GM23338 (cell line): Measurements from ENCODE around the gene ELFN2. TPM values are rescaled to one million over a fixed set of nuclear protein-coding genes. Genes with fewer than 3 reads are reported as not detected.

ENCODE experiments used
- ATAC-seq: fragments of 200-7000 bp; cut with Tn5 transposase; 3 replicates; pipeline ENCODE4 v1.9.1; 2020
- DNase-seq: peaks from one replicate; pipeline ENCODE4 v3.0.0-alpha.2; 2015; ENCODE audit warnings: low spot score
- H2AFZ ChIP-seq: fragments of 200-600 bp; sonication (generic); 2 replicates; pipeline ENCODE4 v1.8.0; 2016; ENCODE audit warnings: antibody characterized with exemption, mild to moderate bottlenecking, moderate library complexity
- H3F3A ChIP-seq: fragments of 200-600 bp; sonication (generic); replicated peaks from 2 replicates; pipeline ENCODE4 v1.8.0; 2017; ENCODE audit warnings: antibody characterized with exemption, mixed run types, low read depth
- H3K27ac ChIP-seq: fragments of 200-600 bp; sonication (generic); 2 replicates; pipeline ENCODE4 v1.6.1; 2016; ENCODE audit warnings: low read depth
- H3K27me3 ChIP-seq: fragments of 200-600 bp; sonication (generic); 2 replicates; pipeline ENCODE4 v1.8.0; 2016; ENCODE audit warnings: mild to moderate bottlenecking, mixed run types, moderate library complexity; ENCODE audit not compliant: insufficient read depth
- H3K36me3 ChIP-seq: fragments of 200-600 bp; sonication (generic); 2 replicates; pipeline ENCODE4 v1.8.0; 2016; ENCODE audit warnings: mild to moderate bottlenecking; ENCODE audit not compliant: insufficient read depth
- H3K4me1 ChIP-seq: fragments of 200-600 bp; sonication (generic); 2 replicates; pipeline ENCODE4 v1.8.0; 2016; ENCODE audit warnings: mild to moderate bottlenecking, moderate library complexity; ENCODE audit not compliant: insufficient read depth
- H3K4me2 ChIP-seq: fragments of 200-600 bp; sonication (generic); 2 replicates; pipeline ENCODE4 v1.7.1; 2017; ENCODE audit warnings: mixed run types
- H3K4me3 ChIP-seq: fragments of 200-600 bp; sonication (generic); 2 replicates; pipeline ENCODE4 v1.6.1; 2016; ENCODE audit warnings: mixed run types
- H3K79me2 ChIP-seq: fragments of 200-600 bp; sonication (generic); replicated peaks from 2 replicates; pipeline ENCODE4 v1.8.0; 2017; ENCODE audit warnings: mild to moderate bottlenecking; ENCODE audit not compliant: insufficient read depth
- H3K9me2 ChIP-seq: fragments of 200-600 bp; sonication (generic); 2 replicates; pipeline ENCODE4 v1.8.0; 2017; ENCODE audit not compliant: insufficient read depth
- H4K20me1 ChIP-seq: fragments of 200-600 bp; sonication (generic); replicated peaks from 2 replicates; pipeline ENCODE4 v1.8.0; 2017; ENCODE audit warnings: mild to moderate bottlenecking; ENCODE audit not compliant: insufficient read depth
- H3K27ac Mint-ChIP-seq: 2 replicates; pipeline ENCODE4 v1.8.0; 2020; ENCODE audit warnings: inconsistent platforms, mild to moderate bottlenecking, moderate library complexity, mixed read lengths
- H3K27me3 Mint-ChIP-seq: 3 replicates; pipeline ENCODE4 v1.8.0; 2022; ENCODE audit warnings: low read depth, mild to moderate bottlenecking, moderate library complexity, mixed read lengths, inconsistent platforms; ENCODE audit not compliant: insufficient read depth, poor library complexity
- H3K36me3 Mint-ChIP-seq: 3 replicates; pipeline ENCODE4 v1.8.0; 2021; ENCODE audit warnings: low read depth, mild to moderate bottlenecking, inconsistent platforms, moderate library complexity, mixed read lengths
- H3K4me1 Mint-ChIP-seq: 3 replicates; pipeline ENCODE4 v1.8.0; 2020; ENCODE audit warnings: mild to moderate bottlenecking, inconsistent platforms, mixed read lengths
- H3K4me3 Mint-ChIP-seq: 3 replicates; pipeline ENCODE4 v1.8.0; 2021; ENCODE audit warnings: moderate library complexity, mild to moderate bottlenecking, inconsistent platforms, mixed read lengths
- H3K9me3 Mint-ChIP-seq: 3 replicates; pipeline ENCODE4 v1.8.0; 2020; ENCODE audit warnings: moderate library complexity, mild to moderate bottlenecking, inconsistent platforms, mixed read lengths
- JUNB ChIP-seq: IDR thresholded peaks from one replicate; pipeline ENCODE4 v1.6.1; 2016; ENCODE audit warnings: antibody characterized with exemption; ENCODE audit not compliant: unreplicated experiment
- POLR2AphosphoS5 ChIP-seq: IDR thresholded peaks from 2 replicates; pipeline ENCODE4 v1.6.1; 2016; ENCODE audit warnings: antibody characterized with exemption, low read depth
- STAT1 ChIP-seq: IDR thresholded peaks from one replicate; pipeline ENCODE4 v1.6.1; 2016; ENCODE audit warnings: antibody characterized with exemption; ENCODE audit not compliant: unreplicated experiment
- ZNF114 ChIP-seq: fragments of 250-450 bp; sonication (Bioruptor Pico); IDR thresholded peaks from 2 replicates; pipeline ENCODE4 v1.5.0; 2020; ENCODE audit warnings: mild to moderate bottlenecking, moderate library complexity
- ZNF331 ChIP-seq: fragments of 250-450 bp; sonication (Bioruptor Pico); IDR thresholded peaks from 2 replicates; pipeline ENCODE4 v1.5.0; 2020; ENCODE audit warnings: low read depth, mild to moderate bottlenecking, moderate library complexity
- polyA plus RNA-seq: library from polyadenylated mRNA; unstranded; fragments of >200 nt; fragmentation: Nextera tagmentation; extraction: Ambion mirVana; gene quantifications from 2 replicates; pipeline ENCODE4 v1.2.1, GENCODE V29; 2016
- total RNA-seq: library from RNA; depleted of rRNA; stranded (reverse); fragments of >200 nt; shearing (Covaris generic); gene quantifications from 2 replicates; pipeline ENCODE4 v1.2.3, GENCODE V29; 2014
- TF ChIP-seq, protein P1 (sequence below): IDR thresholded peaks from one replicate; pipeline ENCODE4 v1.6.1; 2018; ENCODE audit warnings: antibody characterized with exemption; ENCODE audit not compliant: unreplicated experiment
- TF ChIP-seq, protein P2 (sequence below): fragments of 250-450 bp; sonication (Bioruptor Pico); IDR thresholded peaks from 2 replicates; pipeline ENCODE4 v1.5.0; 2020; ENCODE audit warnings: mild to moderate bottlenecking, moderate library complexity
- TF ChIP-seq, protein P3 (sequence below), 2 experiments: fragments of 200-600 bp in 1 of 2; sonication (generic) in 1 of 2; conservative IDR thresholded peaks; 2 replicates each; pipeline versions ENCODE4 v1.5.1 to v1.6.1; 2016 to 2017; ENCODE audit warnings: antibody characterized with exemption in 2 of 2, low read depth in 2 of 2, mild to moderate bottlenecking in 2 of 2, moderate library complexity in 1 of 2
- TF ChIP-seq, protein P4 (sequence below): IDR thresholded peaks from 2 replicates; pipeline ENCODE4 v1.6.1; 2016; ENCODE audit warnings: antibody characterized with exemption

ELFN2 gene
- total and polyA plus RNA-seq, 2 experiments from 2014 or later, result 0.18 to 0.35 TPM

DNA sequence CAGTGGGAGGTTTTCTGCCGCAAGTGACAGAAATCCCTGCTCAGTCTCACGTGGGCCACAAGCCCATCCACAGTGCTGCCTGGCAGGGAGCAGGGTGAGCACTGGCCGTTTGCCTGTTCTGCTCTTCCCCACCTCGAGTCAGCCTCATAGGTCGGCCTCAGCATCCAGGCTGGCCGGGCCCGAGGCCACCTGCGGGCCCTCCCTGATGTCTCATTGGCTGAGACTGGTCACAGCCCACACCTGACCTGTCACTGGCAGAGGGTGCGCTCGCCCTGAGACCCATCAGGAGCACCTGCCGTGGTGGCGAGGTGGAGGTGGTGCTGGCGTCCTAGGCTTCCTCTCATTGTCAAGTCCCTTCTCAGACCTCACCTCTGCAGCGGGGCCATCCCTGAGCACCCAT lies 72.1 kb downstream of the ELFN2 start (continued):
- TF ChIP-seq, protein P1, sequence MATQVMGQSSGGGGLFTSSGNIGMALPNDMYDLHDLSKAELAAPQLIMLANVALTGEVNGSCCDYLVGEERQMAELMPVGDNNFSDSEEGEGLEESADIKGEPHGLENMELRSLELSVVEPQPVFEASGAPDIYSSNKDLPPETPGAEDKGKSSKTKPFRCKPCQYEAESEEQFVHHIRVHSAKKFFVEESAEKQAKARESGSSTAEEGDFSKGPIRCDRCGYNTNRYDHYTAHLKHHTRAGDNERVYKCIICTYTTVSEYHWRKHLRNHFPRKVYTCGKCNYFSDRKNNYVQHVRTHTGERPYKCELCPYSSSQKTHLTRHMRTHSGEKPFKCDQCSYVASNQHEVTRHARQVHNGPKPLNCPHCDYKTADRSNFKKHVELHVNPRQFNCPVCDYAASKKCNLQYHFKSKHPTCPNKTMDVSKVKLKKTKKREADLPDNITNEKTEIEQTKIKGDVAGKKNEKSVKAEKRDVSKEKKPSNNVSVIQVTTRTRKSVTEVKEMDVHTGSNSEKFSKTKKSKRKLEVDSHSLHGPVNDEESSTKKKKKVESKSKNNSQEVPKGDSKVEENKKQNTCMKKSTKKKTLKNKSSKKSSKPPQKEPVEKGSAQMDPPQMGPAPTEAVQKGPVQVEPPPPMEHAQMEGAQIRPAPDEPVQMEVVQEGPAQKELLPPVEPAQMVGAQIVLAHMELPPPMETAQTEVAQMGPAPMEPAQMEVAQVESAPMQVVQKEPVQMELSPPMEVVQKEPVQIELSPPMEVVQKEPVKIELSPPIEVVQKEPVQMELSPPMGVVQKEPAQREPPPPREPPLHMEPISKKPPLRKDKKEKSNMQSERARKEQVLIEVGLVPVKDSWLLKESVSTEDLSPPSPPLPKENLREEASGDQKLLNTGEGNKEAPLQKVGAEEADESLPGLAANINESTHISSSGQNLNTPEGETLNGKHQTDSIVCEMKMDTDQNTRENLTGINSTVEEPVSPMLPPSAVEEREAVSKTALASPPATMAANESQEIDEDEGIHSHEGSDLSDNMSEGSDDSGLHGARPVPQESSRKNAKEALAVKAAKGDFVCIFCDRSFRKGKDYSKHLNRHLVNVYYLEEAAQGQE, result no peak
- TF ChIP-seq, protein P2, sequence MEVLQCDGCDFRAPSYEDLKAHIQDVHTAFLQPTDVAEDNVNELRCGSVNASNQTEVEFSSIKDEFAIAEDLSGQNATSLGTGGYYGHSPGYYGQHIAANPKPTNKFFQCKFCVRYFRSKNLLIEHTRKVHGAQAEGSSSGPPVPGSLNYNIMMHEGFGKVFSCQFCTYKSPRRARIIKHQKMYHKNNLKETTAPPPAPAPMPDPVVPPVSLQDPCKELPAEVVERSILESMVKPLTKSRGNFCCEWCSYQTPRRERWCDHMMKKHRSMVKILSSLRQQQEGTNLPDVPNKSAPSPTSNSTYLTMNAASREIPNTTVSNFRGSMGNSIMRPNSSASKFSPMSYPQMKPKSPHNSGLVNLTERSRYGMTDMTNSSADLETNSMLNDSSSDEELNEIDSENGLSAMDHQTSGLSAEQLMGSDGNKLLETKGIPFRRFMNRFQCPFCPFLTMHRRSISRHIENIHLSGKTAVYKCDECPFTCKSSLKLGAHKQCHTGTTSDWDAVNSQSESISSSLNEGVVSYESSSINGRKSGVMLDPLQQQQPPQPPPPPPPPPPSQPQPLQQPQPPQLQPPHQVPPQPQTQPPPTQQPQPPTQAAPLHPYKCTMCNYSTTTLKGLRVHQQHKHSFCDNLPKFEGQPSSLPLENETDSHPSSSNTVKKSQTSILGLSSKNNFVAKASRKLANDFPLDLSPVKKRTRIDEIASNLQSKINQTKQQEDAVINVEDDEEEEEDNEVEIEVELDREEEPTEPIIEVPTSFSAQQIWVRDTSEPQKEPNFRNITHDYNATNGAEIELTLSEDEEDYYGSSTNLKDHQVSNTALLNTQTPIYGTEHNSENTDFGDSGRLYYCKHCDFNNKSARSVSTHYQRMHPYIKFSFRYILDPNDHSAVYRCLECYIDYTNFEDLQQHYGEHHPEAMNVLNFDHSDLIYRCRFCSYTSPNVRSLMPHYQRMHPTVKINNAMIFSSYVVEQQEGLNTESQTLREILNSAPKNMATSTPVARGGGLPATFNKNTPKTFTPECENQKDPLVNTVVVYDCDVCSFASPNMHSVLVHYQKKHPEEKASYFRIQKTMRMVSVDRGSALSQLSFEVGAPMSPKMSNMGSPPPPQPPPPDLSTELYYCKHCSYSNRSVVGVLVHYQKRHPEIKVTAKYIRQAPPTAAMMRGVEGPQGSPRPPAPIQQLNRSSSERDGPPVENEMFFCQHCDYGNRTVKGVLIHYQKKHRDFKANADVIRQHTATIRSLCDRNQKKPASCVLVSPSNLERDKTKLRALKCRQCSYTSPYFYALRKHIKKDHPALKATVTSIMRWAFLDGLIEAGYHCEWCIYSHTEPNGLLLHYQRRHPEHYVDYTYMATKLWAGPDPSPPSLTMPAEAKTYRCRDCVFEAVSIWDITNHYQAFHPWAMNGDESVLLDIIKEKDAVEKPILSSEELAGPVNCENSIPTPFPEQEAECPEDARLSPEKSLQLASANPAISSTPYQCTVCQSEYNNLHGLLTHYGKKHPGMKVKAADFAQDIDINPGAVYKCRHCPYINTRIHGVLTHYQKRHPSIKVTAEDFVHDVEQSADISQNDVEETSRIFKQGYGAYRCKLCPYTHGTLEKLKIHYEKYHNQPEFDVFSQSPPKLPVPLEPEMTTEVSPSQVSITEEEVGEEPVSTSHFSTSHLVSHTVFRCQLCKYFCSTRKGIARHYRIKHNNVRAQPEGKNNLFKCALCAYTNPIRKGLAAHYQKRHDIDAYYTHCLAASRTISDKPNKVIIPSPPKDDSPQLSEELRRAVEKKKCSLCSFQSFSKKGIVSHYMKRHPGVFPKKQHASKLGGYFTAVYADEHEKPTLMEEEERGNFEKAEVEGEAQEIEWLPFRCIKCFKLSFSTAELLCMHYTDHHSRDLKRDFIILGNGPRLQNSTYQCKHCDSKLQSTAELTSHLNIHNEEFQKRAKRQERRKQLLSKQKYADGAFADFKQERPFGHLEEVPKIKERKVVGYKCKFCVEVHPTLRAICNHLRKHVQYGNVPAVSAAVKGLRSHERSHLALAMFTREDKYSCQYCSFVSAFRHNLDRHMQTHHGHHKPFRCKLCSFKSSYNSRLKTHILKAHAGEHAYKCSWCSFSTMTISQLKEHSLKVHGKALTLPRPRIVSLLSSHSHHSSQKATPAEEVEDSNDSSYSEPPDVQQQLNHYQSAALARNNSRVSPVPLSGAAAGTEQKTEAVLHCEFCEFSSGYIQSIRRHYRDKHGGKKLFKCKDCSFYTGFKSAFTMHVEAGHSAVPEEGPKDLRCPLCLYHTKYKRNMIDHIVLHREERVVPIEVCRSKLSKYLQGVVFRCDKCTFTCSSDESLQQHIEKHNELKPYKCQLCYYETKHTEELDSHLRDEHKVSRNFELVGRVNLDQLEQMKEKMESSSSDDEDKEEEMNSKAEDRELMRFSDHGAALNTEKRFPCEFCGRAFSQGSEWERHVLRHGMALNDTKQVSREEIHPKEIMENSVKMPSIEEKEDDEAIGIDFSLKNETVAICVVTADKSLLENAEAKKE (CRISPR knock-in tag), result no peak
- no peak for TF ChIP-seq POLR2AphosphoS5

DNA sequence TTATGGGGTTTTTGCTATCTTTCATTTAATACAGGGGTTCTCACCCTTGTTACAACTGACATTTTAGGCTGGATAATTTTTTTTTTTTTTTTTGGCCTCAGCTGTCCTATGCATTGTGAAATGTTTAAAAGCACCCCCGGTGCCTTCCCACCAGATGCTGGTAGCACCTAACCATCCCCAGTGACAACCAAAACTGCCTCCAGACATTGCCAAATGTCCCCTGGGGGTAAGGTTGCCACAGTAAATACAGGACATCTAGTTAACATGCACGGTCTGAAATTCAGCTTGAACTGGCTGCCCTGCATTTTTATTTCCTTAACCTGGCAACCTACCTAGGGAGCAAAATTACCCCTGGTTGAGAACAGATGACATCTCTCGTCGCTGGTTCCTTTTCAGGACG lies 72.6 kb downstream of the ELFN2 start:
- no peak overlapping the region for H2AFZ ChIP-seq
- TF ChIP-seq, protein P3, sequence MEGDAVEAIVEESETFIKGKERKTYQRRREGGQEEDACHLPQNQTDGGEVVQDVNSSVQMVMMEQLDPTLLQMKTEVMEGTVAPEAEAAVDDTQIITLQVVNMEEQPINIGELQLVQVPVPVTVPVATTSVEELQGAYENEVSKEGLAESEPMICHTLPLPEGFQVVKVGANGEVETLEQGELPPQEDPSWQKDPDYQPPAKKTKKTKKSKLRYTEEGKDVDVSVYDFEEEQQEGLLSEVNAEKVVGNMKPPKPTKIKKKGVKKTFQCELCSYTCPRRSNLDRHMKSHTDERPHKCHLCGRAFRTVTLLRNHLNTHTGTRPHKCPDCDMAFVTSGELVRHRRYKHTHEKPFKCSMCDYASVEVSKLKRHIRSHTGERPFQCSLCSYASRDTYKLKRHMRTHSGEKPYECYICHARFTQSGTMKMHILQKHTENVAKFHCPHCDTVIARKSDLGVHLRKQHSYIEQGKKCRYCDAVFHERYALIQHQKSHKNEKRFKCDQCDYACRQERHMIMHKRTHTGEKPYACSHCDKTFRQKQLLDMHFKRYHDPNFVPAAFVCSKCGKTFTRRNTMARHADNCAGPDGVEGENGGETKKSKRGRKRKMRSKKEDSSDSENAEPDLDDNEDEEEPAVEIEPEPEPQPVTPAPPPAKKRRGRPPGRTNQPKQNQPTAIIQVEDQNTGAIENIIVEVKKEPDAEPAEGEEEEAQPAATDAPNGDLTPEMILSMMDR (conservative IDR thresholded peaks at IDR 0.05; ENCODE audit: low read depth in 2 of 2), result no peak
- TF ChIP-seq JUNB (no peak), ZNF331 (CRISPR knock-in tag) (no peak), STAT1 (no peak), ZNF114 (CRISPR knock-in tag) (no peak)
- TF ChIP-seq, protein P4, sequence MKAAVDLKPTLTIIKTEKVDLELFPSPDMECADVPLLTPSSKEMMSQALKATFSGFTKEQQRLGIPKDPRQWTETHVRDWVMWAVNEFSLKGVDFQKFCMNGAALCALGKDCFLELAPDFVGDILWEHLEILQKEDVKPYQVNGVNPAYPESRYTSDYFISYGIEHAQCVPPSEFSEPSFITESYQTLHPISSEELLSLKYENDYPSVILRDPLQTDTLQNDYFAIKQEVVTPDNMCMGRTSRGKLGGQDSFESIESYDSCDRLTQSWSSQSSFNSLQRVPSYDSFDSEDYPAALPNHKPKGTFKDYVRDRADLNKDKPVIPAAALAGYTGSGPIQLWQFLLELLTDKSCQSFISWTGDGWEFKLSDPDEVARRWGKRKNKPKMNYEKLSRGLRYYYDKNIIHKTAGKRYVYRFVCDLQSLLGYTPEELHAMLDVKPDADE, result no peak
- TF ChIP-seq, protein P1, result no peak

More for the DNA sequence above, 72.6 kb downstream of the ELFN2 start:
- no peak for ATAC-seq
- H3K4me3 Mint-ChIP-seq, result no peak overlapping the region
- Histone ChIP-seq H3K27ac (no peak overlapping the region), H3K9me2 (no peaks in the 10 kb centered on the region), H4K20me1 (no peaks in the 10 kb centered on the region), H3K79me2 (no peaks in the 10 kb centered on the region), H3K4me3 (no peak overlapping the region), H3K4me2 (no peak overlapping the region), H3K4me1 (no peaks in the 10 kb centered on the region), H3F3A (no peaks in the 10 kb centered on the region), H3K36me3 (no peaks in the 10 kb centered on the region), H3K27me3 (no peaks in the 10 kb centered on the region)
- DNase-seq, result no peak
- H3K36me3 Mint-ChIP-seq, result no peaks in the 10 kb centered on the region
- H3K4me1 Mint-ChIP-seq, result peaks cover 7% of the 10 kb centered on the region
- no peak overlapping the region for H3K27ac Mint-ChIP-seq
- peaks cover 24% of the 10 kb centered on the region for H3K27me3 Mint-ChIP-seq
- H3K9me3 Mint-ChIP-seq, result no peaks in the 10 kb centered on the region
